HepG2 (cell line): ENCODE results near the gene DNPH1. TPM values are rescaled to one million over a fixed set of nuclear protein-coding genes. Genes with fewer than 3 reads are reported as not detected.
A peak's percentile ranks its signal among the peaks of the same experiment; 100 is the strongest.

Experiments
- CHD2 ChIP-seq: IDR thresholded peaks from 2 replicates; pipeline ENCODE4 v1.6.1; 2011; ENCODE audit warnings: low read depth, low read length, improper control_type of control experiment
- HCFC1 ChIP-seq: fragments of 150-350 bp; IDR thresholded peaks from 2 replicates; pipeline ENCODE4 v1.6.1; 2014; ENCODE audit warnings: low read depth, low read length
- KDM6A ChIP-seq: IDR thresholded peaks from 2 replicates; pipeline ENCODE4 v1.6.1; 2016; ENCODE audit warnings: low read depth
- POLR2AphosphoS2 ChIP-seq: IDR thresholded peaks from 2 replicates; pipeline ENCODE4 v1.6.1; 2011; ENCODE audit warnings: low read depth, low read length, improper control_type of control experiment
- PPARG ChIP-seq: conservative IDR thresholded peaks from 2 replicates; pipeline ENCODE4 v1.6.1; 2016; ENCODE audit warnings: missing biosample characterization, missing genetic modification reagents
- SALL2 ChIP-seq: sonication (generic); formaldehyde crosslinking; IDR thresholded peaks from 2 replicates; pipeline ENCODE4 v1.8.1; 2023; ENCODE audit warnings: mild to moderate bottlenecking, missing genetic modification reagents, inconsistent platforms
- SATB2 ChIP-seq: sonication (generic); formaldehyde crosslinking; IDR thresholded peaks from 2 replicates; pipeline ENCODE4 v1.5.0; 2020; ENCODE audit warnings: missing genetic modification reagents
- SNAI1 ChIP-seq: sonication (generic); formaldehyde crosslinking; IDR thresholded peaks from 2 replicates; pipeline ENCODE4 v1.5.0; 2020; ENCODE audit warnings: mild to moderate bottlenecking, missing genetic modification reagents, borderline replicate concordance
- ZFP62 ChIP-seq: sonication (generic); formaldehyde crosslinking; IDR thresholded peaks from 2 replicates; pipeline ENCODE4 v1.4.0; 2020; ENCODE audit warnings: missing genetic modification reagents
- ZNF17 ChIP-seq: sonication (generic); formaldehyde crosslinking; IDR thresholded peaks from 2 replicates; pipeline ENCODE4 v1.5.0; 2020; ENCODE audit warnings: mild to moderate bottlenecking, missing genetic modification reagents
- ZNF20 ChIP-seq: sonication (generic); formaldehyde crosslinking; IDR thresholded peaks from 2 replicates; pipeline ENCODE4 v1.4.0; 2020; ENCODE audit warnings: mild to moderate bottlenecking, moderate library complexity, missing genetic modification reagents
- ZNF264 ChIP-seq: sonication (generic); formaldehyde crosslinking; IDR thresholded peaks from 2 replicates; pipeline ENCODE4 v1.4.0; 2020; ENCODE audit warnings: missing genetic modification reagents
- ZNF292 ChIP-seq: sonication (generic); formaldehyde crosslinking; IDR thresholded peaks from 2 replicates; pipeline ENCODE4 v1.8.1; 2022; ENCODE audit warnings: mild to moderate bottlenecking, low read depth, missing genetic modification reagents, borderline replicate concordance
- polyA plus RNA-seq, 8 experiments: library from polyadenylated mRNA; depleted of rRNA in 3 of 8; stranded (reverse) in 7 of 8; unstranded in 1 of 8; fragments of >200 nt; fragmentation: Illumina TruSeq in 4 of 8; extraction: Trizol in 4 of 8; gene quantifications; 2 replicates each; pipeline versions ENCODE4 v1.2.1 to v1.2.3, GENCODE V29; 2011 to 2016; ENCODE audit warnings: low read depth in 4 of 8, missing spikeins in 1 of 8, mixed read lengths in 1 of 8; ENCODE audit not compliant: insufficient read depth in 1 of 8
- total RNA-seq, 5 experiments: library from RNA; depleted of rRNA; stranded (reverse); fragments of >200 nt; fragmentation: Illumina TruSeq; extraction: Trizol; gene quantifications; 2 replicates each; pipeline ENCODE4 v1.2.3, GENCODE V29; 2016; ENCODE audit warnings: low read depth in 1 of 5
- TF ChIP-seq, protein P1 (sequence below), 2 experiments: sonication (generic) in 1 of 2; formaldehyde crosslinking in 1 of 2; IDR thresholded peaks; 2 replicates each; pipeline versions ENCODE4 v1.6.1 to v1.9.0; 2014 to 2022; ENCODE audit warnings: antibody characterized with exemption in 1 of 2, borderline replicate concordance in 1 of 2, inconsistent platforms in 1 of 2, low read depth in 1 of 2, missing genetic modification reagents in 1 of 2
- TF ChIP-seq, protein P2 (sequence below): sonication (generic); formaldehyde crosslinking; IDR thresholded peaks from 2 replicates; pipeline ENCODE4 v1.5.1; 2020; ENCODE audit warnings: mild to moderate bottlenecking, missing genetic modification reagents, borderline replicate concordance
- TF ChIP-seq, protein P3 (sequence below): sonication (generic); formaldehyde crosslinking; IDR thresholded peaks from 2 replicates; pipeline ENCODE4 v1.5.0; 2020; ENCODE audit warnings: mild to moderate bottlenecking, missing genetic modification reagents

DNPH1 gene
- total and polyA plus RNA-seq, 2 of the 13 experiments (the other 11 are each of a cell fraction or from before 2014, with no cell fraction given), result 56.5 to 75.1 TPM

DNA sequence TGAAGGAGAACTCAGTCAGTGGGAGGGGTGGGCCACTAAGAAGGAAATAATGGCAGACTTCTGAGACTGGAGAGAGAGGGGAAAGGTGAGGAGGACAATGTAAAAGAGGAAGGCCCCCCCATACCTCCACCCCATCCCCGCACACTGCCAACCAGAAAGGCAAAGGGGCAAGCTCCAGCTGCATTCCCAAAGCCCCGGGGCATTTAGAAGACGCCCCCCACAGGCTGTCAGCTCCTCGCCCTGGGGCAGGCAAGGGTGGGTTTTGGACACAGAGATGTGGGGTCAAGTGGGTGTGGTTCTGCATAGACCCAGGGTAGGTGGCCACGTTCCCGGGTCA lies 48.0 kb upstream of the DNPH1 start (continued):
- TF ChIP-seq, protein P1, sequence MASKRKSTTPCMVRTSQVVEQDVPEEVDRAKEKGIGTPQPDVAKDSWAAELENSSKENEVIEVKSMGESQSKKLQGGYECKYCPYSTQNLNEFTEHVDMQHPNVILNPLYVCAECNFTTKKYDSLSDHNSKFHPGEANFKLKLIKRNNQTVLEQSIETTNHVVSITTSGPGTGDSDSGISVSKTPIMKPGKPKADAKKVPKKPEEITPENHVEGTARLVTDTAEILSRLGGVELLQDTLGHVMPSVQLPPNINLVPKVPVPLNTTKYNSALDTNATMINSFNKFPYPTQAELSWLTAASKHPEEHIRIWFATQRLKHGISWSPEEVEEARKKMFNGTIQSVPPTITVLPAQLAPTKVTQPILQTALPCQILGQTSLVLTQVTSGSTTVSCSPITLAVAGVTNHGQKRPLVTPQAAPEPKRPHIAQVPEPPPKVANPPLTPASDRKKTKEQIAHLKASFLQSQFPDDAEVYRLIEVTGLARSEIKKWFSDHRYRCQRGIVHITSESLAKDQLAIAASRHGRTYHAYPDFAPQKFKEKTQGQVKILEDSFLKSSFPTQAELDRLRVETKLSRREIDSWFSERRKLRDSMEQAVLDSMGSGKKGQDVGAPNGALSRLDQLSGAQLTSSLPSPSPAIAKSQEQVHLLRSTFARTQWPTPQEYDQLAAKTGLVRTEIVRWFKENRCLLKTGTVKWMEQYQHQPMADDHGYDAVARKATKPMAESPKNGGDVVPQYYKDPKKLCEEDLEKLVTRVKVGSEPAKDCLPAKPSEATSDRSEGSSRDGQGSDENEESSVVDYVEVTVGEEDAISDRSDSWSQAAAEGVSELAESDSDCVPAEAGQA (IDR thresholded peaks at IDR 0.05; ENCODE audit: low read depth), result 0 out of 2 replicates have a peak, but pooled peaks have one; percentile 11
- TF ChIP-seq, protein P1 (CRISPR knock-in tag; IDR thresholded peaks at IDR 0.05; ENCODE audit: borderline replicate concordance), result no peak
- TF ChIP-seq SNAI1 (CRISPR knock-in tag), result 0 out of 2 replicates have a peak, but pooled peaks have one; percentile 76
- TF ChIP-seq, protein P2, sequence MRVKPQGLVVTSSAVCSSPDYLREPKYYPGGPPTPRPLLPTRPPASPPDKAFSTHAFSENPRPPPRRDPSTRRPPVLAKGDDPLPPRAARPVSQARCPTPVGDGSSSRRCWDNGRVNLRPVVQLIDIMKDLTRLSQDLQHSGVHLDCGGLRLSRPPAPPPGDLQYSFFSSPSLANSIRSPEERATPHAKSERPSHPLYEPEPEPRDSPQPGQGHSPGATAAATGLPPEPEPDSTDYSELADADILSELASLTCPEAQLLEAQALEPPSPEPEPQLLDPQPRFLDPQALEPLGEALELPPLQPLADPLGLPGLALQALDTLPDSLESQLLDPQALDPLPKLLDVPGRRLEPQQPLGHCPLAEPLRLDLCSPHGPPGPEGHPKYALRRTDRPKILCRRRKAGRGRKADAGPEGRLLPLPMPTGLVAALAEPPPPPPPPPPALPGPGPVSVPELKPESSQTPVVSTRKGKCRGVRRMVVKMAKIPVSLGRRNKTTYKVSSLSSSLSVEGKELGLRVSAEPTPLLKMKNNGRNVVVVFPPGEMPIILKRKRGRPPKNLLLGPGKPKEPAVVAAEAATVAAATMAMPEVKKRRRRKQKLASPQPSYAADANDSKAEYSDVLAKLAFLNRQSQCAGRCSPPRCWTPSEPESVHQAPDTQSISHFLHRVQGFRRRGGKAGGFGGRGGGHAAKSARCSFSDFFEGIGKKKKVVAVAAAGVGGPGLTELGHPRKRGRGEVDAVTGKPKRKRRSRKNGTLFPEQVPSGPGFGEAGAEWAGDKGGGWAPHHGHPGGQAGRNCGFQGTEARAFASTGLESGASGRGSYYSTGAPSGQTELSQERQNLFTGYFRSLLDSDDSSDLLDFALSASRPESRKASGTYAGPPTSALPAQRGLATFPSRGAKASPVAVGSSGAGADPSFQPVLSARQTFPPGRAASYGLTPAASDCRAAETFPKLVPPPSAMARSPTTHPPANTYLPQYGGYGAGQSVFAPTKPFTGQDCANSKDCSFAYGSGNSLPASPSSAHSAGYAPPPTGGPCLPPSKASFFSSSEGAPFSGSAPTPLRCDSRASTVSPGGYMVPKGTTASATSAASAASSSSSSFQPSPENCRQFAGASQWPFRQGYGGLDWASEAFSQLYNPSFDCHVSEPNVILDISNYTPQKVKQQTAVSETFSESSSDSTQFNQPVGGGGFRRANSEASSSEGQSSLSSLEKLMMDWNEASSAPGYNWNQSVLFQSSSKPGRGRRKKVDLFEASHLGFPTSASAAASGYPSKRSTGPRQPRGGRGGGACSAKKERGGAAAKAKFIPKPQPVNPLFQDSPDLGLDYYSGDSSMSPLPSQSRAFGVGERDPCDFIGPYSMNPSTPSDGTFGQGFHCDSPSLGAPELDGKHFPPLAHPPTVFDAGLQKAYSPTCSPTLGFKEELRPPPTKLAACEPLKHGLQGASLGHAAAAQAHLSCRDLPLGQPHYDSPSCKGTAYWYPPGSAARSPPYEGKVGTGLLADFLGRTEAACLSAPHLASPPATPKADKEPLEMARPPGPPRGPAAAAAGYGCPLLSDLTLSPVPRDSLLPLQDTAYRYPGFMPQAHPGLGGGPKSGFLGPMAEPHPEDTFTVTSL (CRISPR knock-in tag), result no peak
- 0 out of 2 replicates have a peak, but pooled peaks have one; percentile 48 for TF ChIP-seq ZNF20 (CRISPR knock-in tag)
- peak; percentile 33; the same call in 1 of the 2 replicates for TF ChIP-seq SATB2 (CRISPR knock-in tag)
- TF ChIP-seq, protein P3, sequence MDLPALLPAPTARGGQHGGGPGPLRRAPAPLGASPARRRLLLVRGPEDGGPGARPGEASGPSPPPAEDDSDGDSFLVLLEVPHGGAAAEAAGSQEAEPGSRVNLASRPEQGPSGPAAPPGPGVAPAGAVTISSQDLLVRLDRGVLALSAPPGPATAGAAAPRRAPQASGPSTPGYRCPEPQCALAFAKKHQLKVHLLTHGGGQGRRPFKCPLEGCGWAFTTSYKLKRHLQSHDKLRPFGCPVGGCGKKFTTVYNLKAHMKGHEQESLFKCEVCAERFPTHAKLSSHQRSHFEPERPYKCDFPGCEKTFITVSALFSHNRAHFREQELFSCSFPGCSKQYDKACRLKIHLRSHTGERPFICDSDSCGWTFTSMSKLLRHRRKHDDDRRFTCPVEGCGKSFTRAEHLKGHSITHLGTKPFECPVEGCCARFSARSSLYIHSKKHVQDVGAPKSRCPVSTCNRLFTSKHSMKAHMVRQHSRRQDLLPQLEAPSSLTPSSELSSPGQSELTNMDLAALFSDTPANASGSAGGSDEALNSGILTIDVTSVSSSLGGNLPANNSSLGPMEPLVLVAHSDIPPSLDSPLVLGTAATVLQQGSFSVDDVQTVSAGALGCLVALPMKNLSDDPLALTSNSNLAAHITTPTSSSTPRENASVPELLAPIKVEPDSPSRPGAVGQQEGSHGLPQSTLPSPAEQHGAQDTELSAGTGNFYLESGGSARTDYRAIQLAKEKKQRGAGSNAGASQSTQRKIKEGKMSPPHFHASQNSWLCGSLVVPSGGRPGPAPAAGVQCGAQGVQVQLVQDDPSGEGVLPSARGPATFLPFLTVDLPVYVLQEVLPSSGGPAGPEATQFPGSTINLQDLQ (CRISPR knock-in tag), result 0 out of 2 replicates have a peak, but pooled peaks have one; percentile 18
- no peak for TF ChIP-seq ZNF17 (CRISPR knock-in tag)
- 0 out of 2 replicates have a peak, but pooled peaks have one; percentile 47 for TF ChIP-seq ZFP62 (CRISPR knock-in tag)
- TF ChIP-seq POLR2AphosphoS2, result no peak
- no peak for TF ChIP-seq ZNF292 (CRISPR knock-in tag)
- no peak for TF ChIP-seq CHD2
- TF ChIP-seq ZNF264 (CRISPR knock-in tag), result 0 out of 2 replicates have a peak, but pooled peaks have one; percentile 27
- TF ChIP-seq KDM6A, result no peak
- TF ChIP-seq SALL2 (CRISPR knock-in tag), result peak; percentile 66; the same call in 1 of the 2 replicates
- TF ChIP-seq PPARG (CRISPR knock-in tag), result no peak
- TF ChIP-seq HCFC1, result no peak
